ENCODE results near the gene ERN2. TPM values are rescaled to one million over a fixed set of nuclear protein-coding genes. Genes with fewer than 3 reads are reported as not detected.

The ERN2 gene
- total RNA-seq, 1 experiment from 2014 or later: 0.47 TPM

GRCh38 chr16:23691483-23692189 is 21.4 kb downstream of the ERN2 start:
- CTCF ChIA-PET: no interaction called here
- no peaks in the 10 kb centered on the region for H3K9me3 ChIP-seq (ENCODE audit: control insufficient read depth in 1 of 2, insufficient read depth in 1 of 2, low read depth in 1 of 2, low read length in 2 of 2)
- RAD21 ChIA-PET (ENCODE audit: low non-redundant PET in 1 of 2, low total read pairs in 2 of 2, uncharacterized antibody in 2 of 2, unreplicated experiment in 2 of 2): no interaction called here
- ATAC-seq: peak; percentile 35
- no peaks in the 10 kb centered on the region for H3K9me2 ChIP-seq (ENCODE audit: insufficient read depth)
- TF ChIP-seq JUND (IDR thresholded peaks at IDR 0.05): no peak
- no peak for TF ChIP-seq RAD21 (IDR thresholded peaks at IDR 0.05; ENCODE audit: low read depth)
- TF ChIP-seq CEBPB (IDR thresholded peaks at IDR 0.05; ENCODE audit: low read depth): no peak
- TF ChIP-seq, protein P1, sequence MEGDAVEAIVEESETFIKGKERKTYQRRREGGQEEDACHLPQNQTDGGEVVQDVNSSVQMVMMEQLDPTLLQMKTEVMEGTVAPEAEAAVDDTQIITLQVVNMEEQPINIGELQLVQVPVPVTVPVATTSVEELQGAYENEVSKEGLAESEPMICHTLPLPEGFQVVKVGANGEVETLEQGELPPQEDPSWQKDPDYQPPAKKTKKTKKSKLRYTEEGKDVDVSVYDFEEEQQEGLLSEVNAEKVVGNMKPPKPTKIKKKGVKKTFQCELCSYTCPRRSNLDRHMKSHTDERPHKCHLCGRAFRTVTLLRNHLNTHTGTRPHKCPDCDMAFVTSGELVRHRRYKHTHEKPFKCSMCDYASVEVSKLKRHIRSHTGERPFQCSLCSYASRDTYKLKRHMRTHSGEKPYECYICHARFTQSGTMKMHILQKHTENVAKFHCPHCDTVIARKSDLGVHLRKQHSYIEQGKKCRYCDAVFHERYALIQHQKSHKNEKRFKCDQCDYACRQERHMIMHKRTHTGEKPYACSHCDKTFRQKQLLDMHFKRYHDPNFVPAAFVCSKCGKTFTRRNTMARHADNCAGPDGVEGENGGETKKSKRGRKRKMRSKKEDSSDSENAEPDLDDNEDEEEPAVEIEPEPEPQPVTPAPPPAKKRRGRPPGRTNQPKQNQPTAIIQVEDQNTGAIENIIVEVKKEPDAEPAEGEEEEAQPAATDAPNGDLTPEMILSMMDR (IDR thresholded peaks at IDR 0.05 in 2 of 3, conservative IDR thresholded peaks at IDR 0.05 in 1 of 3; ENCODE audit: borderline replicate concordance in 1 of 3, insufficient read depth in 1 of 3, low read depth in 2 of 3, low read length in 2 of 3): no peak
- no peak for TF ChIP-seq YY1 (IDR thresholded peaks at IDR 0.05; ENCODE audit: extremely low read depth, insufficient replicate concordance, low read depth, low read length)
- no peak for TF ChIP-seq ZFX (IDR thresholded peaks at IDR 0.05)
- TF ChIP-seq POLR2A (IDR thresholded peaks at IDR 0.05; ENCODE audit: borderline replicate concordance, extremely low read depth, insufficient read depth, insufficient read length): no peak
- TF ChIP-seq, protein P2, sequence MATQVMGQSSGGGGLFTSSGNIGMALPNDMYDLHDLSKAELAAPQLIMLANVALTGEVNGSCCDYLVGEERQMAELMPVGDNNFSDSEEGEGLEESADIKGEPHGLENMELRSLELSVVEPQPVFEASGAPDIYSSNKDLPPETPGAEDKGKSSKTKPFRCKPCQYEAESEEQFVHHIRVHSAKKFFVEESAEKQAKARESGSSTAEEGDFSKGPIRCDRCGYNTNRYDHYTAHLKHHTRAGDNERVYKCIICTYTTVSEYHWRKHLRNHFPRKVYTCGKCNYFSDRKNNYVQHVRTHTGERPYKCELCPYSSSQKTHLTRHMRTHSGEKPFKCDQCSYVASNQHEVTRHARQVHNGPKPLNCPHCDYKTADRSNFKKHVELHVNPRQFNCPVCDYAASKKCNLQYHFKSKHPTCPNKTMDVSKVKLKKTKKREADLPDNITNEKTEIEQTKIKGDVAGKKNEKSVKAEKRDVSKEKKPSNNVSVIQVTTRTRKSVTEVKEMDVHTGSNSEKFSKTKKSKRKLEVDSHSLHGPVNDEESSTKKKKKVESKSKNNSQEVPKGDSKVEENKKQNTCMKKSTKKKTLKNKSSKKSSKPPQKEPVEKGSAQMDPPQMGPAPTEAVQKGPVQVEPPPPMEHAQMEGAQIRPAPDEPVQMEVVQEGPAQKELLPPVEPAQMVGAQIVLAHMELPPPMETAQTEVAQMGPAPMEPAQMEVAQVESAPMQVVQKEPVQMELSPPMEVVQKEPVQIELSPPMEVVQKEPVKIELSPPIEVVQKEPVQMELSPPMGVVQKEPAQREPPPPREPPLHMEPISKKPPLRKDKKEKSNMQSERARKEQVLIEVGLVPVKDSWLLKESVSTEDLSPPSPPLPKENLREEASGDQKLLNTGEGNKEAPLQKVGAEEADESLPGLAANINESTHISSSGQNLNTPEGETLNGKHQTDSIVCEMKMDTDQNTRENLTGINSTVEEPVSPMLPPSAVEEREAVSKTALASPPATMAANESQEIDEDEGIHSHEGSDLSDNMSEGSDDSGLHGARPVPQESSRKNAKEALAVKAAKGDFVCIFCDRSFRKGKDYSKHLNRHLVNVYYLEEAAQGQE (IDR thresholded peaks at IDR 0.05; ENCODE audit: low read depth): no peak
- TF ChIP-seq ELF1 (IDR thresholded peaks at IDR 0.05; ENCODE audit: borderline replicate concordance, low read depth): no peak
- TF ChIP-seq ZNF274 (IDR thresholded peaks at IDR 0.05; ENCODE audit: low read depth, low read length): no peak
- no peak overlapping the region for H2AFZ ChIP-seq (ENCODE audit: low read depth, low read length, poor library complexity, severe bottlenecking)
- DNase-seq (ENCODE audit: low read depth, low spot score): no peak
- peaks cover 9% of the 10 kb centered on the region for H3K79me2 ChIP-seq (ENCODE audit: insufficient read depth, low read length)
- H3K27me3 ChIP-seq (ENCODE audit: insufficient read depth, low read length): no peaks in the 10 kb centered on the region
- no TSS peak for BruUV-seq (replicated peaks)
- no peak overlapping the region for H3K4me2 ChIP-seq (ENCODE audit: low read length)
- H3K27ac ChIP-seq (ENCODE audit: low read depth, low read length): no peak overlapping the region
- H3K36me3 ChIP-seq (ENCODE audit: control insufficient read depth in 1 of 2, insufficient read depth in 2 of 2, low read length in 2 of 2): peaks cover 27 to 43% of the 10 kb centered on the region in 2 experiments
- peaks cover 0 to 5% of the 10 kb centered on the region in 2 experiments; a peak in 1 of 4 replicates for H3K4me1 ChIP-seq (ENCODE audit: control insufficient read depth in 1 of 2, insufficient read depth in 2 of 2, low read length in 2 of 2)
- no peaks in the 10 kb centered on the region for H4K20me1 ChIP-seq (ENCODE audit: insufficient read depth)
- POLR2A ChIA-PET: interaction anchor here (0.9 kb wide), 1 partner anchor 14 kb away, joined by 3 read pairs; no protein-coding TSS in a partner anchor
- no peak overlapping the region for H3K9ac ChIP-seq (ENCODE audit: low read length)
- no peak overlapping the region for H3K4me3 ChIP-seq (replicated peaks in 1 of 2; ENCODE audit: low read depth in 1 of 2, low read length in 2 of 2)
- intact Hi-C loops (cut with micrococcal nuclease): no loop called here
